Testis (tissue), 3 donors: ENCODE measurements around the gene LRRC36. TPM values are rescaled to one million over a fixed set of nuclear protein-coding genes. Genes with fewer than 3 reads are reported as not detected.

Experiments
- DNase-seq: peaks from one replicate; pipeline ENCODE4 v3.0.0-alpha.2; 2019
- H3K27ac ChIP-seq, 2 donors: fragments of 200-600 bp; sonication (generic); one replicate each; pipeline ENCODE4 v1.5.1; 2019
- H3K27me3 ChIP-seq: fragments of 200-600 bp; sonication (generic); one replicate; pipeline ENCODE4 v1.5.1; 2019
- H3K36me3 ChIP-seq: fragments of 200-600 bp; sonication (generic); one replicate; pipeline ENCODE4 v1.5.1; 2017; ENCODE audit warnings: low read depth; ENCODE audit errors: missing control alignments
- H3K4me1 ChIP-seq: fragments of 200-600 bp; sonication (generic); one replicate; pipeline ENCODE4 v1.5.1; 2019
- H3K4me3 ChIP-seq, 2 donors: fragments of 200-600 bp; sonication (generic); one replicate each; pipeline ENCODE4 v1.5.1; 2017 to 2019
- H3K9me3 ChIP-seq: fragments of 200-600 bp; sonication (generic); one replicate; pipeline ENCODE4 v1.5.1; 2017
- CTCF ChIP-seq, 3 experiments: fragments of 450-650 bp in 2 of 3; fragments of 200-600 bp in 1 of 3; sonication (generic) in 1 of 3; IDR thresholded peaks; one replicate each; pipeline ENCODE4 v1.5.1; 2016 to 2019; ENCODE audit warnings: antibody characterized with exemption in 3 of 3, mild to moderate bottlenecking in 2 of 3, moderate library complexity in 1 of 3
- POLR2A ChIP-seq: fragments of 450-650 bp; IDR thresholded peaks from one replicate; pipeline ENCODE4 v1.6.1; 2017; ENCODE audit warnings: antibody characterized with exemption, mild to moderate bottlenecking, moderate library complexity
- WGBS, 2 donors: methylation state at CpG; one replicate each; pipeline ENCODE4 v1.1.5; 2018; 5-methylcytosine and 5-hydroxymethylcytosine counted together
- intact Hi-C: fragments of 100-400 bp; cut with DNase I; formaldehyde crosslinking; loops from one replicate; pipeline ENCODE4 v1.15.1; 2023; ENCODE audit warnings: low total_unique reads
- polyA plus RNA-seq: library from polyadenylated mRNA; stranded (reverse); fragments of 350-450 nt; fragmentation: Illumina TruSeq; extraction: RNeasy Lipid Tissue Mini Kit (QIAGEN cat#74804); gene quantifications from one replicate; pipeline ENCODE4 v1.2.3, GENCODE V29; 2014; ENCODE audit warnings: low read depth, low replicate concordance; ENCODE audit not compliant: insufficient read depth
- total RNA-seq, 2 donors: library from RNA; depleted of rRNA; stranded (reverse); fragments of >200 nt; gene quantifications; one replicate each; pipeline ENCODE4 v1.2.3, GENCODE V29; 2016

LRRC36 gene
- total and polyA plus RNA-seq, 3 donors from 2014 or later = 28.3 to 94.5 (median 40.9) TPM

GRCh38 chr16:67394155-67395104, 67.8 kb downstream of the LRRC36 start:
- TF ChIP-seq CTCF (IDR thresholded peaks at IDR 0.05) (no peak), POLR2A (no peak)
- no peak for DNase-seq
- peak overlapping the region; percentile 2 to 41 for H3K4me3 ChIP-seq
- no peaks in the 10 kb centered on the region for H3K36me3 ChIP-seq
- intact Hi-C loops = no loop called here
- peaks cover 30% of the 10 kb centered on the region for H3K4me1 ChIP-seq
- H3K27ac ChIP-seq = peak overlapping the region; percentile 1 to 2
- 40 to 46% methylated on average over 30 to 88 of the region's 88 CpGs for WGBS, 2 donors
- no peaks in the 10 kb centered on the region for H3K27me3 ChIP-seq
- H3K9me3 ChIP-seq = no peaks in the 10 kb centered on the region

GRCh38 chr16:67395105-67395457, 68.5 kb downstream of the LRRC36 start:
- 71 to 73% methylated on average over 10 of the region's 10 CpGs for WGBS, 2 donors
- no peaks in the 10 kb centered on the region for H3K36me3 ChIP-seq
- H3K4me3 ChIP-seq = peak overlapping the region in 1 of 2 donors; percentile 8
- TF ChIP-seq POLR2A = no peak
- H3K27ac ChIP-seq = no peak overlapping the region
- intact Hi-C loops = no loop called here
- DNase-seq = no peak
- H3K9me3 ChIP-seq = no peaks in the 10 kb centered on the region
- H3K27me3 ChIP-seq = no peaks in the 10 kb centered on the region
- H3K4me1 ChIP-seq = peaks cover 30% of the 10 kb centered on the region

- H3K27ac ChIP-seq = no peak overlapping the region
- no peak overlapping the region for H3K4me3 ChIP-seq
- WGBS, 2 donors = 72 to 80% methylated on average over 7 to 12 of the region's 13 CpGs
- no peak for DNase-seq
- no peaks in the 10 kb centered on the region for H3K36me3 ChIP-seq
- TF ChIP-seq POLR2A (no peak), CTCF (IDR thresholded peaks at IDR 0.05) (no peak)
- no peaks in the 10 kb centered on the region for H3K27me3 ChIP-seq
- peaks cover 30% of the 10 kb centered on the region for H3K4me1 ChIP-seq
- no peaks in the 10 kb centered on the region for H3K9me3 ChIP-seq
- intact Hi-C loops = no loop called here
These were observed 69.0 kb downstream of the LRRC36 start for GRCh38 chr16:67395458-67396158.

DNA sequence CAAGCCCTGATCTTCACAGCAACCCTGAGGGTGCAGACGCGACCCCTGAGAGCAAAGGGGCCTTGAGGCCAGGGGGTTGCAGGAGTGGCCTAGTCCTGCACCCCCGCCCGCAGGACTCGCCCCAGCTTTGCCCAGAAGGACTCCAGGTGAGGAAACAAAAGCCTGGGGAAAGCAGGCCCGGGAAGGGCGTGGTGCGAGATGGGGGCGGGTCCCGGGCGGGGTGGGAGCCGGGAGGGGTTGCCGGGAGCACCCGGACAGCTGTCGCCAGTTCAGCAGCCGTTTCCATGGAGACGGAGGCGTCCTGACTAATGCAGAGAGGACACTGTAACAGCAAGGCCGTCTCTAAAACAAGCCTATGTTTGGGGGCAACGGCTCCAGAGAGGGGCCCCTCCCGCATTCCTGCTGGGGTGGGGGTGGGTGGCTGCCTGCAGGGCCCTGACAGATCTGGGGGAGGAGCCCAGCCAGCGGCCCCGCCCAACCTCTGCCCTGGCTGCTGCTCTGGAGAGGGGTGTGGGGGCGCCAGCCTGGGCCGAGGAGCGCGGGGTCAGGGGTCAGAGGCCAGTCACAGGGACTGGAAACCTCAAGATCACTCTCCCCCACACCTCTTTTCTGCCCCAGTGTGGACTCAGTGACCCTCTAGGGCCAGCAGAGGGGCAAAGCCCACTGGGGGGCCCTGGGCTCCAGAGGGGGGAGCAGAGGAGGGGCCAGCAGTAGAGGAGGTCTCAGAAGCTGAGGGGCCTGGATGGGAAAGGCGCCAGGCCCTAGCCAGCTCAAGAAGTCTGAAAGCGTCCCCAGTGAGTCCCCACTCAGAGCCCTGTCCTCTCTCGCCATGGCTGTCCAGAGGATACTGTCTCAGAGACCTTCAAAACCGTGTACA, 69.8 kb downstream of the LRRC36 start:
- H3K4me3 ChIP-seq = no peak overlapping the region
- peak overlapping the region in 1 of 2 donors; percentile 26 for H3K27ac ChIP-seq
- no peaks in the 10 kb centered on the region for H3K27me3 ChIP-seq
- intact Hi-C loops = no loop called here
- H3K36me3 ChIP-seq = no peaks in the 10 kb centered on the region
- peaks cover 30% of the 10 kb centered on the region for H3K4me1 ChIP-seq
- WGBS, 2 donors = 20 to 46% methylated on average over 16 to 31 of the region's 31 CpGs
- H3K9me3 ChIP-seq = no peaks in the 10 kb centered on the region
- TF ChIP-seq POLR2A = no peak
- no peak for TF ChIP-seq CTCF (IDR thresholded peaks at IDR 0.05)
- peak; percentile 77 for DNase-seq
